OCI-LY1 (cell line): Measurements from ENCODE around the gene SLC25A10.
"Not testable (repeated sequence)": the region's sequence is repeated elsewhere in the genome, so short reads cannot be mapped to it uniquely, and the experiment has no call there.

Experiments used
- CTCF ChIP-seq: fragments of 200-600 bp; sonication (generic), shearing (Covaris generic); IDR thresholded peaks from 2 replicates; pipeline ENCODE4 v1.5.1; 2017; ENCODE audit warnings: mild to moderate bottlenecking, antibody characterized with exemption, low read length, moderate library complexity, mixed read lengths
- EZH2 ChIP-seq: fragments of 200-600 bp; sonication (generic), shearing (Covaris generic); IDR thresholded peaks from 2 replicates; pipeline ENCODE4 v1.8.0; 2017; ENCODE audit warnings: borderline replicate concordance, mixed run types, mild to moderate bottlenecking, antibody characterized with exemption, low read length, moderate library complexity, mixed read lengths

GRCh38 chr17:81739593-81739992 is 27.5 kb downstream of the SLC25A10 start:
- not testable (repeated sequence) for TF ChIP-seq CTCF, EZH2
